ENCODE measurements around the gene CYP2S1.
"Not testable (repeated sequence)": the region's sequence is repeated elsewhere in the genome, so short reads cannot be mapped to it uniquely, and the experiment has no call there.

CYP2S1 gene

GRCh38 chr19:41192574-41193429 is at the start of gene CYP2S1:
TSS of gene CYP2S1 (plus strand) at chr19:41193219. CDS start at chr19:41193265, 46 bp downstream.
- H3K27me3 ChIP-seq (ENCODE audit: insufficient read depth, low read length), result peaks cover 56% of the 10 kb centered on the region
- H3K9me3 ChIP-seq (ENCODE audit: low read length), result no peaks in the 10 kb centered on the region
- H3K36me3 ChIP-seq (ENCODE audit: insufficient read depth, low read length), result no peaks in the 10 kb centered on the region
- H2AFZ ChIP-seq (ENCODE audit: low read depth, low read length), result peak within 1 kb of the TSS; percentile 6
- H3K4me3 ChIP-seq (ENCODE audit: low read length), result no peak within 1 kb of the TSS
- no peaks in the 10 kb centered on the region for H3K4me1 ChIP-seq (ENCODE audit: insufficient read depth, low read length)

GRCh38 chr19:41144403-41144802 is 48.6 kb upstream of the CYP2S1 start:
- Histone ChIP-seq H3K27me3 (ENCODE audit: insufficient read depth, low read length) (no peaks in the 10 kb centered on the region), H3K36me3 (ENCODE audit: insufficient read depth, low read length) (no peaks in the 10 kb centered on the region), H3K4me1 (ENCODE audit: insufficient read depth, low read length) (no peaks in the 10 kb centered on the region), H3K9me3 (ENCODE audit: low read length) (no peaks in the 10 kb centered on the region), H3K4me3 (ENCODE audit: low read length) (no peak overlapping the region), H2AFZ (ENCODE audit: low read depth, low read length) (no peak overlapping the region)

- no peaks in the 10 kb centered on the region for H3K27me3 ChIP-seq (ENCODE audit: insufficient read depth, low read length)
- no peak overlapping the region for H3K4me3 ChIP-seq (ENCODE audit: low read length)
- no peaks in the 10 kb centered on the region for H3K9me3 ChIP-seq (ENCODE audit: low read length)
- no peaks in the 10 kb centered on the region for H3K4me1 ChIP-seq (ENCODE audit: insufficient read depth, low read length)
- H2AFZ ChIP-seq (ENCODE audit: low read depth, low read length), result no peak overlapping the region
- H3K36me3 ChIP-seq (ENCODE audit: insufficient read depth, low read length), result no peaks in the 10 kb centered on the region
Measured at GRCh38 chr19:41149831-41150230, 43.2 kb upstream of the CYP2S1 start.

- H3K4me3 ChIP-seq (ENCODE audit: low read length); H3K36me3 ChIP-seq (ENCODE audit: insufficient read depth, low read length); H2AFZ ChIP-seq (ENCODE audit: low read depth, low read length); H3K27me3 ChIP-seq (ENCODE audit: insufficient read depth, low read length); H3K9me3 ChIP-seq (ENCODE audit: low read length); H3K4me1 ChIP-seq (ENCODE audit: insufficient read depth, low read length): not testable (repeated sequence)
Measured at GRCh38 chr19:41150986-41151385, 42.0 kb upstream of the CYP2S1 start.

- no peak overlapping the region for H3K4me3 ChIP-seq (ENCODE audit: low read length)
- H3K36me3 ChIP-seq (ENCODE audit: insufficient read depth, low read length), result no peaks in the 10 kb centered on the region
- H3K4me1 ChIP-seq (ENCODE audit: insufficient read depth, low read length), result no peaks in the 10 kb centered on the region
- no peak overlapping the region for H2AFZ ChIP-seq (ENCODE audit: low read depth, low read length)
- no peaks in the 10 kb centered on the region for H3K27me3 ChIP-seq (ENCODE audit: insufficient read depth, low read length)
- no peaks in the 10 kb centered on the region for H3K9me3 ChIP-seq (ENCODE audit: low read length)
Measured at GRCh38 chr19:41154060-41154459, 39.0 kb upstream of the CYP2S1 start.

GRCh38 chr19:41156207-41156606 is 36.8 kb upstream of the CYP2S1 start:
- H3K9me3 ChIP-seq (ENCODE audit: low read length), result no peaks in the 10 kb centered on the region
- no peaks in the 10 kb centered on the region for H3K27me3 ChIP-seq (ENCODE audit: insufficient read depth, low read length)
- H3K4me3 ChIP-seq (ENCODE audit: low read length), result no peak overlapping the region
- H3K36me3 ChIP-seq (ENCODE audit: insufficient read depth, low read length), result no peaks in the 10 kb centered on the region
- H3K4me1 ChIP-seq (ENCODE audit: insufficient read depth, low read length), result no peaks in the 10 kb centered on the region
- no peak overlapping the region for H2AFZ ChIP-seq (ENCODE audit: low read depth, low read length)

- no peaks in the 10 kb centered on the region for H3K9me3 ChIP-seq (ENCODE audit: low read length)
- no peak overlapping the region for H3K4me3 ChIP-seq (ENCODE audit: low read length)
- no peaks in the 10 kb centered on the region for H3K36me3 ChIP-seq (ENCODE audit: insufficient read depth, low read length)
- no peak overlapping the region for H2AFZ ChIP-seq (ENCODE audit: low read depth, low read length)
- H3K4me1 ChIP-seq (ENCODE audit: insufficient read depth, low read length), result no peaks in the 10 kb centered on the region
- no peaks in the 10 kb centered on the region for H3K27me3 ChIP-seq (ENCODE audit: insufficient read depth, low read length)
Measured at GRCh38 chr19:41159881-41160280, 33.1 kb upstream of the CYP2S1 start.

- Histone ChIP-seq H3K4me3 (ENCODE audit: low read length) (no peak overlapping the region), H3K4me1 (ENCODE audit: insufficient read depth, low read length) (no peaks in the 10 kb centered on the region), H3K9me3 (ENCODE audit: low read length) (no peaks in the 10 kb centered on the region), H3K36me3 (ENCODE audit: insufficient read depth, low read length) (no peaks in the 10 kb centered on the region), H3K27me3 (ENCODE audit: insufficient read depth, low read length) (no peaks in the 10 kb centered on the region), H2AFZ (ENCODE audit: low read depth, low read length) (no peak overlapping the region)
Measured at GRCh38 chr19:41161903-41162302, 31.1 kb upstream of the CYP2S1 start.

- no peak overlapping the region for H3K4me3 ChIP-seq (ENCODE audit: low read length)
- H3K4me1 ChIP-seq (ENCODE audit: insufficient read depth, low read length), result no peaks in the 10 kb centered on the region
- H3K36me3 ChIP-seq (ENCODE audit: insufficient read depth, low read length), result no peaks in the 10 kb centered on the region
- peaks cover 2% of the 10 kb centered on the region for H3K27me3 ChIP-seq (ENCODE audit: insufficient read depth, low read length)
- H2AFZ ChIP-seq (ENCODE audit: low read depth, low read length), result no peak overlapping the region
- H3K9me3 ChIP-seq (ENCODE audit: low read length), result no peaks in the 10 kb centered on the region
Measured at GRCh38 chr19:41166944-41167804, 25.8 kb upstream of the CYP2S1 start.

GRCh38 chr19:41172297-41173164 is 20.5 kb upstream of the CYP2S1 start:
- Histone ChIP-seq H3K4me1 (ENCODE audit: insufficient read depth, low read length) (peaks cover 5% of the 10 kb centered on the region), H3K27me3 (ENCODE audit: insufficient read depth, low read length) (peaks cover 2% of the 10 kb centered on the region), H2AFZ (ENCODE audit: low read depth, low read length) (no peak overlapping the region), H3K9me3 (ENCODE audit: low read length) (no peaks in the 10 kb centered on the region), H3K4me3 (ENCODE audit: low read length) (no peak overlapping the region), H3K36me3 (ENCODE audit: insufficient read depth, low read length) (no peaks in the 10 kb centered on the region)

GRCh38 chr19:41174297-41174928 is 18.6 kb upstream of the CYP2S1 start:
- H3K9me3 ChIP-seq (ENCODE audit: low read length), result no peaks in the 10 kb centered on the region
- H3K4me1 ChIP-seq (ENCODE audit: insufficient read depth, low read length), result peaks cover 5% of the 10 kb centered on the region

More at GRCh38 chr19:41174297-41174928, 18.6 kb upstream of the CYP2S1 start:
- no peak overlapping the region for H3K4me3 ChIP-seq (ENCODE audit: low read length)
- H3K27me3 ChIP-seq (ENCODE audit: insufficient read depth, low read length), result peaks cover 2% of the 10 kb centered on the region
- no peak overlapping the region for H2AFZ ChIP-seq (ENCODE audit: low read depth, low read length)
- H3K36me3 ChIP-seq (ENCODE audit: insufficient read depth, low read length), result no peaks in the 10 kb centered on the region
